ENCODE data around the gene ZNF618.

ZNF618 gene

DNA sequence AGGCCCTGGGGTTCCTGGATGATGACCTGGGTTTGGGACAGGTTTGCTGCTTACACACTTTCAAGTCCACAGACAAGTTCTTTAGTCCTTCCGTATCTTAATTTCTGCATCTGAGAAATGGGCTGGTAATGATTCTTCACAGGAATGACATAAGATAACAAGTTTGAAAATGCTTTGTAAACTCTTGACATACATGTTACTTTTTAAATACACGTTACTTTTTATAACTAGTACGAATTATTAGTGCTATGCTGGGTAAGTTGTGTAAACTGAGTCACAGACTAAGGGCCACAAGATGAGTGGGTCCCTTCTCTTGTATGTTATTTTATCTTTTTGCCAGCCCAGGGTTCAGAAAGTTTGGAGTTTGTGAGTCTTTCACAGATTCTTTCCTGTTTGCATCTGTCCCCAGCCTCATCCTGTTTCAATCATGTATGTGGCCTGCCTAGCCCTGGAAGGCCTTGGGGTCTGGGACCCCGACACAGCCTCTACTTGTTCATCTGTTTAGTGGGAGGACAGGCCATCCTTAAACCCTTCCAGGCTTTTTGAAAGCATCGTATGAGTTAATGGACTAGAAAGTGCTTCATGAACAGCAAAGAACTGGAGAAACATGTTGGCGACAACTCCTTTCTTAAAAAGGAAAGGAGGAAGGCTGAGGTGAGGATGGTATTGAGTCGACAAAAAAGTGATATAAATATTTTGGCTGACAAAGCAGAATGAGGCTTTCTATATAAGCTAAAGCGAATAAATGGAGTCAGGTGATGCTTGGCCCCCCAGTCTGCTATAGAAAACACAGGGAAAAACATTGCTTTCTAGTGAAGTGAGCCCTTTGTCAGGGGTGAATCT, 9.3 kb downstream of the ZNF618 start:
- no peak for DNase-seq

DNA sequence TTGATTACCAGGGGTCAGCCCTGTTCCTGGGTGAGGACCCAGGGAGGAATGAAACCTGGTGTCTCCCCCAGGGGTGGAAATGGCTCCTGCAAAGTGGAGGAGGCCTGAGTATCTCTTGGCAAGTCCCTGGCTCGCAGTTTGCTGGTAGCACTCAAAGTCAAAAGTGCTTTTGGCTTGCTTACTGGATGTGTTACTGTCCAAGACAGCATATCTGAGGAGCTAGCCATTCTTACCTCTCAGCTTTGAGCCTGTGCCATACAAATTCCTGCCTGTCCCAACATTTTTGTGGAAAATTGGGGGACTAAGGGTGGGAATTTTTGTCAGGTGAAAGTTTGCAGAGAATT, 9.9 kb downstream of the ZNF618 start:
- no peak for DNase-seq

GRCh38 chr9:113886466-113886865, 10.4 kb downstream of the ZNF618 start:
- no peak for DNase-seq

DNA sequence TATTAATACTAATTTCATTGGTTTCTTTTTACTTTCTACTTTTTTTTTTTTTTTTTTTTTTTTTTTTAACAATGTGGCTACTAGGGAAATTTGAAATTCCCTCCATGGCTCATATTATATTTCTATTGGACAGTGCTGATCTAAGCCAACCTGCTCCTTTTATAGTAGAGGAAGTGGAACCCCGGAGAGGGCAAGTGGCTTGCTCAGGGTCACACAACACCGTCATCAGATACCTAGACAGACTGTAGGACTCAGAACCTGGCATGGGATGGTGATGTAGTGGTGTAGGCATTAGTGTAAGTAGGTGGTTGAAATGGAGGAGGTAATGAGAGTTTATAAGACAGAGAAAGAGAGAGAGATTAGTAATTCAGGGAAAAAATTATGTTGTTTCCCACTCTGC, 10.8 kb downstream of the ZNF618 start:
- no peak for DNase-seq

DNA sequence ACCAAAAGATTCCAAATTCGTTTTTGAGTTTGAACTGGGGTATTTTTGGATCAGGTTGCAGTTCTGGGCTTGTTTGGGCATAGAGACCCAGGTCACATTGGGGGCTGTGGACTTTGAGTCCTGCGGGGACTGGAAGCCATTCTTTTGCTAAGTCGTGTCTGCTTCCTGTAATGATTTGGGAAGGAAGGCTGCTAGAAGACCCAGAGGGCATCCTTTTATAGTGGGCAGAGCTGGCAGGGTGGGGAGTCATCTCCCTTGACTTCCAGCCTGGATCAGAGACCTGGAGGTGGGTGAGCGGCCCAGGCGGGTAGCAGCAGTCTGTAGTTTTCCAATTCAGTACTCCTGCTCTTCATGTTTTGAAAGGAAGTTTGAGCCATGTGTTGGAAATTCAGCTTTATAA, 11.3 kb downstream of the ZNF618 start:
- no peak for DNase-seq

- no peak for DNase-seq
Observed at GRCh38 chr9:113888336-113888735, 12.2 kb downstream of the ZNF618 start.

- no peak for DNase-seq
Observed at GRCh38 chr9:113888976-113889375, 12.9 kb downstream of the ZNF618 start.

- DNase-seq, result no peak
Observed at GRCh38 chr9:113890704-113891103, 14.6 kb downstream of the ZNF618 start.

DNA sequence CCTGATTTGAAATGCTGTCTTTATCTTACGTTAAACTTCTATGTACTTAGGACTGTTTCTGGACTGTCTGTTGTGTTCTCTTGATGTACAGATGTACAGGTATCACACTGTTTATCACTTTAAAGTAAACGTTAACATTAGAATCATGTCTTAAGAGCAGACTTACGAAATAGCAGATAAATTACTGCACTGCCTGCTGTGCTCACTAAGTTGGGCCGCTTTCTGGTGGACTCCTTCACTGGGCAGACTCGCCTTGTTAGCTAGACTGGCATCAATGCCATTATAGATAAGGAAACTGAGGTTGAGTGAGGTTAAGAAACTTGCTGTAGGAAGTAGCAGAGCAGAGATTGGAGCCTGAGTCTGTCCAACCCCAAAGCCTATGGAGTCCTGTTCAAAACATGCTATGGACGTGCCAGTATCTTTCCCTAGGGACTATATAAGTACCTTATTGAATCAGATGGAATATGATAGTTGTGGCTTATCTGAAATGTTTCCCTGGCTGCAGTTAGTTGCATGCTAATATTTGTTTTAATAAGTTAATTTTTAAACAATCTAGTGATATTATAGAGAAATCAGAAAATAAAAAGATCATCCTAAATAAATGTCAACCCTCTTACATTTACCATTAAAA, 16.9 kb downstream of the ZNF618 start:
- DNase-seq, result no peak

- DNase-seq, result no peak
Observed at GRCh38 chr9:113894166-113894565, 18.1 kb downstream of the ZNF618 start.

- no peak for DNase-seq
Observed at GRCh38 chr9:113895526-113895925, 19.4 kb downstream of the ZNF618 start.

DNA sequence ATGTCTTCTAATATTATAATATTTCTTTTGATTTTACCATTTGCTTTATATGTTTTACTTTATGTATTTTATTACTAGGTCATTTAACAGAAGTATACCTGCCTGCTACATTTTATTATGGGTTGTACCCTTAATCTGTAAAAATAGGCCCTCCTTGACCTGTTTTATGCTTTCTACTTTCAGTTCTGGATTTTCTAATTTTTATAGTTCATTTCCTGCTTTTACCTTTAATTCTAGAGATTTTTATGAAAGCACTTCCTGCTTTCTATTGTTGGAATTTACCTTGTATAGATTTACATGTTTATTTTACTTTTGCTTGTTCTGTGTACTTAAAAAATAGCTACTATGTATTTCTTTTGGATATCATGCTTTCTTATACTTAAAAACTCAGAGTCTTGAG, 20.6 kb downstream of the ZNF618 start:
- DNase-seq, result no peak

DNA sequence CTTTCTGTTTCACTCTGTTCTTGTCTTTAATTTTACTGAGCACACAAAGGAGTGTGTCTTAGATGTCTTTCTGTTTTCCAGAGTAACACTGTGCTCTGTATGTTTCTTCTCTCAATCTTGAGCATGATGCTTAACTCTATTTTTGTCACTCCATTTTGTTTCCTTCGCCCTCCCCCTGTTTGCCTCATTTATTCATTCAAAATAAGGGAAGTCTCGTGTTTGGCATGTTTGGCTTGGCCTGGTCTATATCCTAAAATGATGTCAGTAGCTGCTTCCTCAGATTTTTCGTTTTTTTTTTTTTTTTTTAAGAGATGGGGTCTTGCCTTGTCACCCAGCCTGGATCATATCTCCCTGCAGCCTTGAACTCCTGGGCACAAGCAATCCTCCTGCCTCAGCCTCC, 22.0 kb downstream of the ZNF618 start:
- no peak for DNase-seq

DNA sequence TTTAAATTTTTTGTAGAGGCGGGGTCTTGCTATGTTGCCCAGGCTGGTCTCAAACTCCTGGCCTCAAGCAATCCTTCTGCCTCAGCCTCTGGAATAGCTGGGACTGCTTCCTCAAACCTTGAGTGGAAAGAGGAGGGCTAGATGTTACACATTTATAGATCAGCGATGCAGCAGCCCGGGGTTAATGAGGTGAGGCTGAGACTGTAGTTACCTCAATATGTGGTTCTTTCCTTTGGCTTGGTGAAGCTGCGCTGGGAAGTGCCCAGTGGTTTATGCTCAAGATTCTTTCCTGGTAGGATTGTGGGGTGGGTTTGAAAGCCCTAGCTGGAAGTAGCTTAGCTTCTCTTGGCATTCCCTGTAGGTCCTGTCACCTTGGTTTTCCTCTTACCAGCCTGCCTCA, 22.5 kb downstream of the ZNF618 start:
- no peak for DNase-seq

- no peak for DNase-seq
Observed at GRCh38 chr9:113899205-113899604, 23.1 kb downstream of the ZNF618 start.

GRCh38 chr9:113901221-113901688, 25.1 kb downstream of the ZNF618 start:
- DNase-seq, result no peak

DNA sequence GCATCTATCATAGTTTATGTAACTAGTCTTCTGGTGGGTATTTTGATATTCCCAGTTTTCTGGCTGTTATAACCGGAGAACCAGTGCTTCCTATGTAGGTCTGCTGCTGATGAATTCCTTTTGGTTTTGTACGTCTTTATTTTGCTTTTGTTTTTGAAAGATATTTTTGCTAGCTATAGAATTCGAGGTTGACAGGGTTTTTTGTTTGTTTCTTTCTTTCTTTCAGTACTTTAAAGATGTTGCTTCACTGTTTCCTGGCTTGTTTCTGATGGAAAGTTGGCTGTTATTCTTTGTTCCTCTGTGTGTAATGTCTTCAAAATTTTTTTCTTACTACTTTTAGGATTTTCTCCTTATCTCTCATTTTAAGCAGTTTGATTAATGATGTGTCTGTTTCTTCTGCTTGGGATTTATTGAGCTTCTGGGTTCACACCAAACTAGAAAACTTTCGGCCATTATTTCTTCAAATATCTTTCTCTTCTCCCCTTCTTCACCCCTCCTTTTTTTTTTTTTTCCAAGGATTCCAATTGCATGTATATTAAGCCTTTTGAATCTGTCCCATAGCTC, 27.5 kb downstream of the ZNF618 start:
- DNase-seq, result no peak

DNA sequence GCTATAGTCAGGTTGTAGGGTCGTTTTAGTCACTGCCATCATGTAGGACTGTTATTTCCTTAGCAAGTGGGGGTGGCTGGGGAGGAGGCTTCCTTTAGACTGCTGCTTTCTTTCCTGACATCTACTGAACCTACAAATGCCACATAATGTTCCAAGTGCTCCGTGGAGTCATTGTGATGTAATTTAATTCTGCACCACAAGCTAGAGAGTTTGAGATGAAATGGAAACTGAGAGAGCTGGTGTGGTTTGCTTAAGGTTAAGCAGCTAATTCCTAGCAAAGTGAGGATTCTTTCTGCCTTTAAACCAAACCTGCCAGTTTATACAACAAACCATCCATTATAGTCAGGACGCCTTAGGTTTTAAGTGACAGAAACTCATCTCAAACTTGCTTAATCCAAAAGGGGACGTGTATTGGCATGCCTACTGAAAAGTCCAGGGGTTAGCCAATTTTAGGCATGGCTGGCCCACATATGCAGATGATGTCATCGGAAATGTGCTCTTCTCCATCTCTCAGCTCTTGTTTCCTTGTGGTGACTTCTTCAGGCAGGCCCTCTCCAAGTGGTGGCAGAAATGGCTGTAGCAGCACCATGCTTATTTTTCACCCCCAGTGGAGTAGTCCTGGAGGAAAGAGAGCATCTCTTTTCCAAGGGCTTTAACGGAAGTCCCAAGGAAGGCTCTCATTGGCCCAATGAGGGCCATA, 30.5 kb downstream of the ZNF618 start:
- no peak for DNase-seq

DNA sequence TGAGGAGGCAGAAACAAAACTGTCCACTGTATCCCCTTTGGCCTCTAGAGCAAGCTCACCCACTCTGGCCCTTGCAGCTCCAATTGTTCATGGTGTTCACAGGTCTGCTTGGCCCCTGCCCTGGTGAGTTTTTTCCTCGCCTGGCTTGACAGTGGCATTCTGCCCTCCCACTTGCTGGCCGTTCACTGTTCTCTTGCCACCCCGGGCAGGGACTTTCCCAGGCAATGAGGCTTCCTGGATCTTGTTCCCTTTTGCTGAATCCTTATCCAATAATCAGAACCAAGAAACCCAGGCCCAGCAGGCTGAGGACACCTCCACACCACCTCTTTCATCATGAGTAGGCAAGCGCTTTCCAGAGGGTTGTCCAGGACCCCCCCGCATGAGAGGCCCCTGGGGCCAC, 31.2 kb downstream of the ZNF618 start:
- DNase-seq, result no peak

GRCh38 chr9:113909421-113909820, 33.3 kb downstream of the ZNF618 start:
- DNase-seq, result no peak

DNA sequence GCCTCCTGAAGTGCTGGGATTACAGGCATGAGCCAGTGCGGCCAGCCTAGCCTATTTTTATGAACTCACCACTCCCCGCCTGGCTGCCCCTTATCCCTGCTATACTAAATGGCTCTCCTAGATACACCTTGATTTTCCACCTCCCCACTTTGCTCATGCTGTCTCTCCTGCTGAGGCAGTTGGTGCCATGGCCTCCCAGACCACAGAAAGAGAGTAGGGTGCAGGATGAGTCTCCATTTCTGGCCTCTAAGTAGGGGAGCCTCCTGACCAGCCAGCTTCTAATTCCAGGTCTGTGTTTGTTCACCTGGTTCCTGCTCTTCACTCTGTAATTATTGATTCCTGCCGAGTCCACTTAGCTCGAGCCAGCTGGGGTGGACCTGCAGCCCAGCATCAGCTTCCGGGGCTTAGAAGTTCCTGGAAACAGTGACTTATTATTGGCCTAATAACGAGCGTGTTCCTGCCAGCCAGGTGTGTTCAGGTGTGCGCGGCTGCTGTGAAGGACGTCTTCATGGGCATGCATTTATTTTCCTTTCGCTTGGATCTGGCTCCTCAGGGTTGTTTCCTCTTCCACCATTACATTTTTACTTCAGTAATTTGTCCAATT, 34.0 kb downstream of the ZNF618 start:
- DNase-seq, result no peak

DNA sequence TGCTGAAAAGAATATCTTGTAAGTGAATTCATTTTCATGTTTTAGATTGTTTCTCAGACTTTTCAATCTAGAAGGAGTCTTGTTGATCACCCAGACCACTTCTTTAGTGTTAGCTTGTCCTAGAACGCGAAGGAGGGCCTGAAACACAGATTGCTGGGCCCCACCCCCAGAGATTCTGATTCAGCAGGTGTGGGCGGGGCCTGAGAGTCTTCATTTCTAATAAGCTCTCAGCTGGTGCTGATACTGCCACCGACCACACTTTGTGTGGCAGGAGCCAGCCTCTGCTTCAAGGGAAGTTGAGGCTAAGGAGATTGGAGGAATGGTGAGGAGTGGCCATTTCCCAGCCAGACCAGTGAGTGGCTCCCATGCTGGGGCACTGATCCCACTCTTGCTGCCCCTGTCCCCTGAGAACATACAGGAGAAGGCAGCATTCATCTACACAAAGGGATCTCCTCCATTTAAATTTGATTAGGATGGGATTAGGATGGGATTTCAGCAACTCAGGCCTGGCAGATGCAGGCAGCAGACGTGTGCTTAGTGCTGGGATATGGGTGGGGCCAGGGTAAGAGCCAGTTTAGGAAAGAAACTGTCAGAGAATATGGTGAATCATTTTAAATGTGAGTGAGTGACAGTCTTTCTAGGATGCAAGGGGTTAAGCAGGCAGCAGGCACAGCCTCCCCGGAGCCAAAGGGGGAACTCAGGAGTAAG, 35.9 kb downstream of the ZNF618 start:
- no peak for DNase-seq

DNA sequence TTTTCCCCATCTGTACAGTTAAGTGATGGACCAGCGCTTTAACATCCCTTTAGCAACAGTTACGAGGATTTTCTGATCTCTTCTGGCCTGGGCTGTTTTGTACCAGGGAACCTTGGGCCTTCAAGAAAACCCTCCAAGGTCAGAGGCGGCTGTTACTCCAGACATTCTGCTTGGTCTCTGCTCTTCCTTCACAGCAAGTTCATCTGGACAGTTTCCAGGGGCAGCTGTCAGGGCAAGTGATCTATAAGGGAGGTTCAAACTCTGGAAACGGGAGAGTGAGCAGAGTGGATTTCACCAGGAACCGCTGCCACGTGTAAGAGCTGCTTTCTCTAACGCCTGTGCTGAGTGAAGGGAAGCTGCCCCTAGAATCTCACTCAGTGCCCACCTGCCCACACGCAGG, 36.7 kb downstream of the ZNF618 start:
- DNase-seq, result no peak

Data from NCI-H1048 (cell line).